Measurements from ENCODE around the gene OLFM1. TPM values are rescaled to one million over a fixed set of nuclear protein-coding genes. Genes with fewer than 3 reads are reported as not detected.
"Not testable (repeated sequence)": the region's sequence is repeated elsewhere in the genome, so short reads cannot be mapped to it uniquely, and the experiment has no call there.

Gene OLFM1
- total RNA-seq, 8 experiments from 2014 or later: 0.58 to 136 (median 50.1) TPM

- 0 to 80% (median 29%) methylated on average over 1 to 8 of the region's 18 CpGs; no CpG with 5 or more reads in 1 of the 10 experiments for WGBS, 10 experiments
- Histone ChIP-seq H3K4me1 (replicated peaks in 1 of 2) (peaks cover 62 to 66% of the 10 kb centered on the region in 2 donors), H3K4me3 (no peak overlapping the region), H3K27ac (peak overlapping the region; percentile 59 to 75)
- ATAC-seq (replicated peaks in 6 of 8): peak; percentile 11 to 48 (median 35)
- in situ Hi-C loops (cut with MboI; ENCODE audit: low pct_unique_long_range_greater_than_20kb in 2 of 9, low sequenced_read_pairs in 9 of 9, unreplicated experiment in 9 of 9): no loop called here
Measured at GRCh38 chr9:135136991-135137832, 49.7 kb downstream of the OLFM1 start.

DNA sequence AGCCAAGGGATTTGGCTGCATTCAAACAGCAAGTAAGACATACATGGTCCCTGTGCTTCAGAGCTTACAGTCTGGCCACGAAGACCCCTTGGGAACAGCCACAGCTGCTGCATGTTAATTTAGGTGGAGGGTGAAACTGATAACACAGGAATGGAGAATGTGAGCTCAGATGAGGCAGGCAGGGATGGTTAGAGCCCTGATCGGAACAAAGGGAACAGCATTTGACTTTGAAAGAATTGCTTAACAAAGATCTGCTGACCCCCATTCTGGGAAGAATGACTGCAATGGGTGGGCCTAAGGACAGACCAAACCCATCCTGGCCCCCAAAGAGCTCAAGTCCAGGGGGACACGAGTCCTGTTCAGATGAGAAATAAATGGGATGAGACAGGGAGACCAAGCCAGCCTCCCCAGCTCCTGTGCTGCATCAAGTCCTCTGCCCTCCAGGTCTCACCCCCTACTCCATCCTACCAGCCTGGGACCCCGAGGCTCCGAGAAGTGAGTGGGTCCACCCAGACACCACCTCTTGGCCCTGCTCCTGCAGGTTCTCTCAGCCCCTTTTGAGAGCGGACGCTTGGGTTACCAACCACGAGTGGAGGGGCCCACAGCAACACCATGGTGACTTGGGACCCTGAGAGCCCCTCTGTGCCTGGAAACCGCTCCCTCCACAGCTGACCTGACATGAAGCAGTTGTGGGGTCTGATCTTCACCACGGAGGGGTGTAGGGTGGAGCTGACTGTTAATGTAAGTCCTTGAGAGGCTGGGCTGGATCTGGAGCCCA, 50.8 kb downstream of the OLFM1 start:
- Histone ChIP-seq H3K27ac (peak overlapping the region; percentile 59 to 75), H3K4me3 (no peak overlapping the region), H3K4me1 (replicated peaks in 1 of 2) (peaks cover 51 to 56% of the 10 kb centered on the region in 2 donors)
- in situ Hi-C loops (cut with MboI; ENCODE audit: low pct_unique_long_range_greater_than_20kb in 2 of 9, low sequenced_read_pairs in 9 of 9, unreplicated experiment in 9 of 9): no loop called here
- 50 to 100% (median 81%) methylated on average over 1 to 7 of the region's 10 CpGs; no CpG with 5 or more reads in 2 of the 10 experiments for WGBS, 10 experiments
- no peak for ATAC-seq (replicated peaks in 6 of 8)

DNA sequence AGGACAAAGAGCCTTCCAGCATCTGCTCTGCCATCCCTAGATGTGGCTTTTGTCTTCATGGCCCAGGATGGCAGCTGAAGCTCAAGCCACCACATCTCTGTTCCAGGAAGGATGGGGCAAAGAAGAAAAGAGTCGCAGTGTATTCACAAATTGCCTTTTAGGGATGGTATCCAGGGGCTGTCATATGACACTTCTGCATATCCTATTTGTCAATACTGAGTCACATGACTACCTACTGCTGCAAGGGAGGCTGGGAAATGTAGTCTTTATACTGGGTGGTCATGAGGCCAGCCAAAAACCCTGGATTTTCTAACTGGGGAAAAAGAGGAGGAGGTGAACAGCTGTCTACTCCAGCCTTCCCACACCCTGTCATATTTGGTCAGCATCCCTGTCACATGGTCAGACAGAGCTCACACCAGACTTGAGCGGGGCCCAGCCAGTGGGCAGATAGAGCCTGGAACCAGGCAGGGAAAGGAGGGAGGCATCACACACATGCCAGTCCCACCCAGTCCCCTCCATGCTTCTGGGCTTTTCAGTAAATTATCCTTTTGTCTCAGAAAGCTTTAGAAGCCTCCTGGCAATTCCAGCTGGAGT, 52.0 kb downstream of the OLFM1 start:
- WGBS, 10 experiments: 86 to 100% (median 100%) methylated on average over 1 to 2 of the region's 2 CpGs; no CpG with 5 or more reads in 6 of the 10 experiments
- no peak overlapping the region for H3K27ac ChIP-seq
- peaks cover 42 to 48% of the 10 kb centered on the region in 2 donors for H3K4me1 ChIP-seq (replicated peaks in 1 of 2)
- peak in 1 of 8 experiments; percentile 32 for ATAC-seq (replicated peaks in 6 of 8)
- in situ Hi-C loops (cut with MboI; ENCODE audit: low pct_unique_long_range_greater_than_20kb in 2 of 9, low sequenced_read_pairs in 9 of 9, unreplicated experiment in 9 of 9): no loop called here
- no peak overlapping the region for H3K4me3 ChIP-seq

DNA sequence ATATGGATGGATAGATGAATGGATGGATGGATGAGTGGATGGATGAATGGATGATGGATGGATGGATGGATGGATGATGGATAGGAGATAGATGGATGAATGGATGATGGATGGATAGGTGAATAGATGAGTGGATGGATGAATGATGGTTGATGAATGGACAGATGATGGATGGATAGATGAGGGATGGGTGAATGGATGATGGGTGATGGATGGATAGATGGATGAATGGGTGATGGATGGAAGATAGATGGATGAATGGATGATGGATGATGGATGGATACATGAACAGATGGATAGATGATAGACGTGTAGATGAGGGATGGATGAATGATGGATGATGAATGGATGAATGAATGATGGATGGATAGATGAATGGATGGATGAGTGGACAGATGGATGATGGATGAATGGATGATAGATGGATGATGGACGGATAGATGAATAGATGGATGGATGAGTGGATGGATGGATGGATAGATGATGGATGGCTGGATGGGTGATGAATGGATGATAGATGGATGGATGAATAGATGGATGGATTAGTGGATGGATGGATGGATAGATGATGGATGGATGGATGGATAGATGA, 53.8 kb downstream of the OLFM1 start:
- in situ Hi-C loops (cut with MboI; ENCODE audit: low pct_unique_long_range_greater_than_20kb in 2 of 9, low sequenced_read_pairs in 9 of 9, unreplicated experiment in 9 of 9): no loop called here
- H3K27ac ChIP-seq: no peak overlapping the region
- WGBS, 10 experiments: 25 to 92% (median 71%) methylated on average over 2 of the region's 2 CpGs
- H3K4me3 ChIP-seq: no peak overlapping the region
- no peak for ATAC-seq (replicated peaks in 6 of 8)
- peaks cover 40 to 43% of the 10 kb centered on the region in 2 donors for H3K4me1 ChIP-seq (replicated peaks in 1 of 2)

DNA sequence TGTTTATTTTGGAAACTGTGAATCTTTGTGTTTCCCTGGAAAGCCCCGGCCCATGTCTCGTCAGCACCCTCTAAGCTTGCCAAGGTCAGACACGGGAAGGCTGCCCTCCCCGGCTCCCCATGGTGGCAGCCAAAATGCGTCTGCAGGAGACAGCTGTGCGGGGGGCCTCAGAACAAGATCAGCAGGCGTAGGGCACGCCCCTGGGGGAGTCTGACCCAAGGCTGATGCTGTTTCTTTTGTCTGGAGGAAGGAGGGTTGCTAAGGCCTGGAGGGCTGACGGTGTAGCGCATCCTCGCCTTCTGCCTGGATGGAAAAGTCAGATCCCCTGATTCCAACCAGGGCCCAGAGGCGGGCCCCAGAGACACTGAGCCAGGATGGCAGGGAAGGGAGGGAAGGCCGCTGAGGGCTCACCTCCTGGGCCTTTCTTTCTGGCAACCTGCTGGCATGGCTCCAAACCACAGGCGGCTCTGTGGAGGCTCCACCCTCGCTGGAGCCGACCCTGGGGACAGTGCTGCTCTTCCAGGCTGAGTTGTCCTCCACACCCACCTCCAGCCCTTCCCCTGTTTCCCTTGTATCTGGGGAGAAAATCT, 57.2 kb downstream of the OLFM1 start:
- H3K27ac ChIP-seq: peak overlapping the region in 1 of 2 donors; percentile 61
- in situ Hi-C loops (cut with MboI; ENCODE audit: low pct_unique_long_range_greater_than_20kb in 2 of 9, low sequenced_read_pairs in 9 of 9, unreplicated experiment in 9 of 9): no loop called here
- ATAC-seq (replicated peaks in 6 of 8): peak in 5 of 8 experiments; percentile 26 to 47 (median 37)
- 0 to 88% (median 30%) methylated on average over 2 to 9 of the region's 16 CpGs; no CpG with 5 or more reads in 4 of the 10 experiments for WGBS, 10 experiments
- H3K4me1 ChIP-seq (replicated peaks in 1 of 2): peaks cover 44 to 50% of the 10 kb centered on the region in 2 donors
- H3K4me3 ChIP-seq: no peak overlapping the region

- Histone ChIP-seq H3K4me3 (no peak overlapping the region), H3K4me1 (replicated peaks in 1 of 2) (peaks cover 38 to 43% of the 10 kb centered on the region in 2 donors), H3K27ac (no peak overlapping the region)
- in situ Hi-C loops (cut with MboI; ENCODE audit: low pct_unique_long_range_greater_than_20kb in 2 of 9, low sequenced_read_pairs in 9 of 9, unreplicated experiment in 9 of 9): no loop called here
- ATAC-seq (replicated peaks in 6 of 8): no peak
- WGBS, 10 experiments: 26 to 100% (median 89%) methylated on average over 1 to 3 of the region's 9 CpGs; no CpG with 5 or more reads in 6 of the 10 experiments
Measured at GRCh38 chr9:135145312-135145711, 57.8 kb downstream of the OLFM1 start.

GRCh38 chr9:135146241-135146640, 58.8 kb downstream of the OLFM1 start:
- Histone ChIP-seq H3K4me1 (replicated peaks in 1 of 2) (peaks cover 36 to 41% of the 10 kb centered on the region in 2 donors), H3K27ac (no peak overlapping the region), H3K4me3 (no peak overlapping the region)
- in situ Hi-C loops (cut with MboI; ENCODE audit: low pct_unique_long_range_greater_than_20kb in 2 of 9, low sequenced_read_pairs in 9 of 9, unreplicated experiment in 9 of 9): no loop called here
- ATAC-seq (replicated peaks in 6 of 8): no peak
- 0 to 100% (median 77%) methylated on average over 1 to 2 of the region's 4 CpGs; no CpG with 5 or more reads in 4 of the 10 experiments for WGBS, 10 experiments

- in situ Hi-C loops (cut with MboI; ENCODE audit: low pct_unique_long_range_greater_than_20kb in 2 of 9, low sequenced_read_pairs in 9 of 9, unreplicated experiment in 9 of 9): no loop called here
- Histone ChIP-seq H3K4me1 (replicated peaks in 1 of 2) (peaks cover 39 to 42% of the 10 kb centered on the region in 2 donors), H3K27ac (peak overlapping the region in 1 of 2 donors; percentile 52), H3K4me3 (no peak overlapping the region)
- 3 to 69% (median 10%) methylated on average over 2 to 5 of the region's 16 CpGs; no CpG with 5 or more reads in 5 of the 10 experiments for WGBS, 10 experiments
- ATAC-seq (replicated peaks in 6 of 8): peak in 5 of 8 experiments; percentile 74 to 90 (median 84)
Measured at GRCh38 chr9:135146766-135147473, 59.5 kb downstream of the OLFM1 start.

DNA sequence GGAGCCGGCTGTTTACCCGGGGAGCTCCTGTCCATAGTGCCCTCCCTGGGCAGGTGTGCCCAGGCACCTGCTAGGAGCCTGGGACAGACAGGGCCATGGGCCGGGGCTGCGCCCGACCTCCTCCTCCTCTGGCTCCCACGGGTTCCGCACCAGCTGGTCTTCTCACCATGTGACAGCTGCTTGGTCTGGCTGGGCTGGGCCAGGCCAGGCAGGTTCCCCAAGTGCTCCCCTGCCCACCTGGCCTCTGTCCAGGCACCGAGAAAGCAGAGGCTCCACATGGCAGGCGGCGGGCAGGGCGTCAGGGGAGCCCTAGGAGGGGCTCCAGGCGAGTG, 60.0 kb downstream of the OLFM1 start:
- Histone ChIP-seq H3K4me3 (no peak overlapping the region), H3K27ac (peak overlapping the region in 1 of 2 donors; percentile 52), H3K4me1 (replicated peaks in 1 of 2) (peaks cover 44 to 47% of the 10 kb centered on the region in 2 donors)
- WGBS, 10 experiments: 0 to 100% (median 34%) methylated on average over 2 to 5 of the region's 12 CpGs; no CpG with 5 or more reads in 4 of the 10 experiments
- in situ Hi-C loops (cut with MboI; ENCODE audit: low pct_unique_long_range_greater_than_20kb in 2 of 9, low sequenced_read_pairs in 9 of 9, unreplicated experiment in 9 of 9): no loop called here
- peak in 2 of 8 experiments; percentile 29 to 34 for ATAC-seq (replicated peaks in 6 of 8)

DNA sequence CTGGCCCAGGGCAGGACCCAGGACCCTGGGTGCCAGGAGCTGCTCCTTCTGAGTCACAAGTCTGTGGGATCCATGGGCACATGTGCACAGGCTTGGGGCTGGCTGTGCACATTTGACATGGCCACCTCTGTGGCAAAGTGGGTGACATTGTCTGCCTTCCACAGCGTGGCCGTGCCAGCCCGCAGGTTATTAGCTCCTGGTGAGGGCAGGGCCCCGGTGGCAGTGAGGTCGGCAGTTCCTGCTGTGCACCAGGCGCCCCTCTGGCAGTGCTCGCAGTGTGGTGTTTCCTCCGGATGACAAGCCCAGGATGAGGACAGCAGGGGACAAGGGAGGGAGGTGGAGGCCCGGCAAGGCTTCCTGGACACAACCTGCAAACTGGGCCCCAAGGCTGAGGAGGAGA, 60.5 kb downstream of the OLFM1 start:
- Histone ChIP-seq H3K4me3 (no peak overlapping the region), H3K27ac (no peak overlapping the region), H3K4me1 (replicated peaks in 1 of 2) (peaks cover 49 to 52% of the 10 kb centered on the region in 2 donors)
- WGBS, 10 experiments: 0 to 90% (median 70%) methylated on average over 1 to 4 of the region's 9 CpGs; no CpG with 5 or more reads in 7 of the 10 experiments
- in situ Hi-C loops (cut with MboI; ENCODE audit: low pct_unique_long_range_greater_than_20kb in 2 of 9, low sequenced_read_pairs in 9 of 9, unreplicated experiment in 9 of 9): no loop called here
- ATAC-seq (replicated peaks in 6 of 8): no peak

- Histone ChIP-seq H3K27ac (no peak overlapping the region), H3K4me3 (no peak overlapping the region), H3K4me1 (replicated peaks in 1 of 2) (peaks cover 54 to 57% of the 10 kb centered on the region in 2 donors)
- WGBS, 10 experiments: 39 to 100% (median 77%) methylated on average over 1 to 4 of the region's 7 CpGs; no CpG with 5 or more reads in 6 of the 10 experiments
- in situ Hi-C loops (cut with MboI; ENCODE audit: low pct_unique_long_range_greater_than_20kb in 2 of 9, low sequenced_read_pairs in 9 of 9, unreplicated experiment in 9 of 9): no loop called here
- no peak for ATAC-seq (replicated peaks in 6 of 8)
Measured at GRCh38 chr9:135148386-135148785, 60.9 kb downstream of the OLFM1 start.

GRCh38 chr9:135149901-135150300, 62.4 kb downstream of the OLFM1 start:
- ATAC-seq (replicated peaks in 6 of 8); H3K4me3 ChIP-seq; in situ Hi-C loops (cut with MboI; ENCODE audit: low pct_unique_long_range_greater_than_20kb in 2 of 9, low sequenced_read_pairs in 9 of 9, unreplicated experiment in 9 of 9); H3K27ac ChIP-seq: not testable (repeated sequence)
- H3K4me1 ChIP-seq (replicated peaks in 1 of 2): peaks cover 62 to 64% of the 10 kb centered on the region in 2 donors
- WGBS, 10 experiments: 33 to 96% (median 70%) methylated on average over 2 to 9 of the region's 9 CpGs; no CpG with 5 or more reads in 2 of the 10 experiments

Data from motor neuron (in vitro differentiated cells).